ENCODE data around the gene C12orf42.

C12orf42 gene

GRCh38 chr12:103442182-103442555 is 53.6 kb downstream of the C12orf42 start:
- TF ChIP-seq SIN3A (IDR thresholded peaks at IDR 0.05; ENCODE audit: borderline replicate concordance, insufficient read depth, low read length), result no peak
- no peak for TF ChIP-seq POLR2AphosphoS5 (IDR thresholded peaks at IDR 0.05; ENCODE audit: low read depth, low read length)
- no peak for TF ChIP-seq REST (IDR thresholded peaks at IDR 0.05; ENCODE audit: insufficient read depth in 1 of 2, low read depth in 2 of 2, low read length in 2 of 2)
- TF ChIP-seq FOXP2 (optimal IDR thresholded peaks at IDR 0.05; ENCODE audit: borderline replicate concordance, extremely low read depth, extremely low read length, insufficient read depth), result no peak

- TF ChIP-seq SIN3A (IDR thresholded peaks at IDR 0.05; ENCODE audit: borderline replicate concordance, insufficient read depth, low read length) (no peak), POLR2AphosphoS5 (IDR thresholded peaks at IDR 0.05; ENCODE audit: low read depth, low read length) (no peak), TAF1 (IDR thresholded peaks at IDR 0.05; ENCODE audit: borderline replicate concordance, insufficient read depth, low read length) (no peak), FOXP2 (optimal IDR thresholded peaks at IDR 0.05; ENCODE audit: borderline replicate concordance, extremely low read depth, extremely low read length, insufficient read depth) (no peak), REST (IDR thresholded peaks at IDR 0.05; ENCODE audit: insufficient read depth in 1 of 2, low read depth in 2 of 2, low read length in 2 of 2) (no peak)
Measured at GRCh38 chr12:103441437-103442181, 54.2 kb downstream of the C12orf42 start.

GRCh38 chr12:103431950-103432349 is 63.8 kb downstream of the C12orf42 start:
- TF ChIP-seq REST (IDR thresholded peaks at IDR 0.05; ENCODE audit: insufficient read depth in 1 of 2, low read depth in 2 of 2, low read length in 2 of 2), result no peak
- TF ChIP-seq POLR2AphosphoS5 (IDR thresholded peaks at IDR 0.05; ENCODE audit: low read depth, low read length), result no peak

GRCh38 chr12:103431387-103431786 is 64.4 kb downstream of the C12orf42 start:
- no peak for TF ChIP-seq POLR2AphosphoS5 (IDR thresholded peaks at IDR 0.05; ENCODE audit: low read depth, low read length)
- TF ChIP-seq FOXP2 (optimal IDR thresholded peaks at IDR 0.05; ENCODE audit: borderline replicate concordance, extremely low read depth, extremely low read length, insufficient read depth), result no peak
- TF ChIP-seq TAF1 (IDR thresholded peaks at IDR 0.05; ENCODE audit: borderline replicate concordance, insufficient read depth, low read length), result no peak
- no peak for TF ChIP-seq REST (IDR thresholded peaks at IDR 0.05; ENCODE audit: insufficient read depth in 1 of 2, low read depth in 2 of 2, low read length in 2 of 2)
- no peak for TF ChIP-seq SIN3A (IDR thresholded peaks at IDR 0.05; ENCODE audit: borderline replicate concordance, insufficient read depth, low read length)

GRCh38 chr12:103423516-103423910 is 72.3 kb downstream of the C12orf42 start:
- no peak for TF ChIP-seq REST (IDR thresholded peaks at IDR 0.05; ENCODE audit: insufficient read depth in 1 of 2, low read depth in 2 of 2, low read length in 2 of 2)
- TF ChIP-seq TAF1 (IDR thresholded peaks at IDR 0.05; ENCODE audit: borderline replicate concordance, insufficient read depth, low read length), result no peak
- TF ChIP-seq SIN3A (IDR thresholded peaks at IDR 0.05; ENCODE audit: borderline replicate concordance, insufficient read depth, low read length), result no peak
- no peak for TF ChIP-seq POLR2AphosphoS5 (IDR thresholded peaks at IDR 0.05; ENCODE audit: low read depth, low read length)
- no peak for TF ChIP-seq FOXP2 (optimal IDR thresholded peaks at IDR 0.05; ENCODE audit: borderline replicate concordance, extremely low read depth, extremely low read length, insufficient read depth)
